Liver (tissue), 9 donors: ENCODE measurements around the gene PSMB8. TPM values are rescaled to one million over a fixed set of nuclear protein-coding genes. Genes with fewer than 3 reads are reported as not detected.

Experiments
- DNase-seq: peaks from one replicate; pipeline ENCODE4 v3.0.0-alpha.2; 2017; ENCODE audit warnings: low spot score
- H3K27ac ChIP-seq, 2 donors: one replicate each; pipeline ENCODE4 v1.7.0; 2013; ENCODE audit warnings: inconsistent platforms in 2 of 2, low read length in 2 of 2, control low read depth in 1 of 2, low read depth in 1 of 2, mild to moderate bottlenecking in 1 of 2
- H3K27me3 ChIP-seq, 4 donors: one replicate each; pipeline versions ENCODE4 v1.6.1 to v1.7.0; 2013; ENCODE audit warnings: low read length in 3 of 4, inconsistent platforms in 1 of 4, mild to moderate bottlenecking in 1 of 4, moderate library complexity in 1 of 4; ENCODE audit not compliant: control insufficient read depth in 4 of 4, insufficient read depth in 4 of 4
- H3K36me3 ChIP-seq, 4 donors: one replicate each; pipeline versions ENCODE4 v1.6.1 to v1.7.0; 2013; ENCODE audit warnings: low read length in 3 of 4, mild to moderate bottlenecking in 3 of 4, low read depth in 1 of 4, moderate library complexity in 1 of 4; ENCODE audit not compliant: control insufficient read depth in 4 of 4, insufficient read depth in 3 of 4
- H3K4me1 ChIP-seq, 4 donors: one replicate each; pipeline versions ENCODE4 v1.6.1 to v1.7.0; 2013; ENCODE audit warnings: low read length in 3 of 4, mild to moderate bottlenecking in 3 of 4, moderate library complexity in 1 of 4; ENCODE audit not compliant: control insufficient read depth in 4 of 4, insufficient read depth in 4 of 4
- H3K4me3 ChIP-seq, 3 donors: one replicate each; pipeline versions ENCODE4 v1.6.1 to v1.7.0; 2013; ENCODE audit warnings: low read length in 3 of 3, control low read depth in 1 of 3, low read depth in 1 of 3, mild to moderate bottlenecking in 1 of 3
- H3K9ac ChIP-seq, 2 donors: one replicate each; pipeline ENCODE4 v1.7.0; 2013; ENCODE audit warnings: low read length in 2 of 2, mild to moderate bottlenecking in 2 of 2, moderate library complexity in 2 of 2, control low read depth in 1 of 2, low read depth in 1 of 2
- H3K9me3 ChIP-seq, 4 donors: one replicate each; pipeline versions ENCODE4 v1.6.1 to v1.7.0; 2013; ENCODE audit warnings: low read length in 3 of 4; ENCODE audit not compliant: control insufficient read depth in 4 of 4
- ATF3 ChIP-seq: IDR thresholded peaks from 2 replicates; pipeline ENCODE4 v1.6.1; 2016; ENCODE audit warnings: antibody characterized with exemption
- CTCF ChIP-seq: fragments of 150-350 bp; IDR thresholded peaks from 2 replicates; pipeline ENCODE4 v1.5.1; 2017; ENCODE audit warnings: improper control_type of control experiment, low read depth, low read length; ENCODE audit not compliant: missing input control
- EGR1 ChIP-seq, 2 donors: IDR thresholded peaks; 2 replicates each; pipeline ENCODE4 v1.6.1; 2016 to 2018; ENCODE audit warnings: antibody characterized with exemption in 2 of 2, low read depth in 2 of 2
- FOXA1 ChIP-seq: IDR thresholded peaks from 2 replicates; pipeline ENCODE4 v1.6.1; 2016; ENCODE audit warnings: antibody characterized with exemption
- FOXA2 ChIP-seq: IDR thresholded peaks from 2 replicates; pipeline ENCODE4 v1.6.1; 2016; ENCODE audit warnings: antibody characterized with exemption
- GABPA ChIP-seq, 2 donors: IDR thresholded peaks in 1 of 2; conservative IDR thresholded peaks in 1 of 2; 2 replicates each; pipeline ENCODE4 v1.6.1; 2016; ENCODE audit warnings: antibody characterized with exemption in 2 of 2, mild to moderate bottlenecking in 1 of 2, moderate library complexity in 1 of 2
- HNF4A ChIP-seq, 2 donors: conservative IDR thresholded peaks; 2 replicates each; pipeline ENCODE4 v1.6.1; 2016; ENCODE audit warnings: antibody characterized with exemption in 2 of 2, mild to moderate bottlenecking in 2 of 2
- HNF4G ChIP-seq: IDR thresholded peaks from 2 replicates; pipeline ENCODE4 v1.6.1; 2016; ENCODE audit warnings: antibody characterized with exemption
- JUND ChIP-seq, 2 donors: IDR thresholded peaks; 2 replicates each; pipeline ENCODE4 v1.6.1; 2016; ENCODE audit warnings: antibody characterized with exemption in 2 of 2
- MAX ChIP-seq: IDR thresholded peaks from 2 replicates; pipeline ENCODE4 v1.6.1; 2016; ENCODE audit warnings: antibody characterized with exemption
- NR2F2 ChIP-seq: IDR thresholded peaks from 2 replicates; pipeline ENCODE4 v1.6.1; 2016; ENCODE audit warnings: antibody characterized with exemption
- RAD21 ChIP-seq, 2 donors: IDR thresholded peaks; 2 replicates each; pipeline ENCODE4 v1.6.1; 2016; ENCODE audit warnings: antibody characterized with exemption in 2 of 2, mild to moderate bottlenecking in 2 of 2
- REST ChIP-seq: IDR thresholded peaks from 2 replicates; pipeline ENCODE4 v1.6.1; 2016; ENCODE audit warnings: antibody characterized with exemption, mild to moderate bottlenecking
- RXRA ChIP-seq, 2 donors: IDR thresholded peaks; 2 replicates each; pipeline ENCODE4 v1.6.1; 2017 to 2018; ENCODE audit warnings: antibody characterized with exemption in 2 of 2, mild to moderate bottlenecking in 1 of 2
- SP1 ChIP-seq: IDR thresholded peaks from 2 replicates; pipeline ENCODE4 v1.6.1; 2018; ENCODE audit warnings: antibody characterized with exemption, mild to moderate bottlenecking
- TAF1 ChIP-seq: conservative IDR thresholded peaks from 2 replicates; pipeline ENCODE4 v1.6.1; 2016; ENCODE audit warnings: antibody characterized with exemption, mild to moderate bottlenecking
- YY1 ChIP-seq: IDR thresholded peaks from 2 replicates; pipeline ENCODE4 v1.6.1; 2016; ENCODE audit warnings: antibody characterized with exemption, mild to moderate bottlenecking
- ZBTB33 ChIP-seq: IDR thresholded peaks from 2 replicates; pipeline ENCODE4 v1.6.1; 2016; ENCODE audit warnings: antibody characterized with exemption
- WGBS: extraction: QIAGEN DNeasy Blood & Tissue Kit; methylation state at CpG from one replicate; pipeline ENCODE4 v1.1.7; 2013; 5-methylcytosine and 5-hydroxymethylcytosine counted together
- polyA plus RNA-seq, 2 donors: library from polyadenylated mRNA; stranded (reverse) in 1 of 2; unstranded in 1 of 2; fragments of 200-250 nt in 1 of 2; fragments of >200 nt in 1 of 2; fragmentation: Nextera tagmentation in 1 of 2; extraction: Ambion mirVana in 1 of 2; gene quantifications; one replicate each; pipeline versions ENCODE4 v1.2.1 to v1.2.3, GENCODE V29; 2013 to 2015
- total RNA-seq, 2 donors: library from RNA; depleted of rRNA; stranded (reverse); fragments of >200 nt; gene quantifications; one replicate each; pipeline ENCODE4 v1.2.3, GENCODE V29; 2014
- donor health status: healthy.
- donor health status: healthy.
- donor health status: healthy.
- donor health status: healthy.
- donor health status: healthy.

PSMB8 gene
- total and polyA plus RNA-seq, 4 donors: 19.9 to 75.1 (median 44.0) TPM

- H3K27ac ChIP-seq: no peak overlapping the region
- H3K4me3 ChIP-seq: no peak overlapping the region
- H3K4me1 ChIP-seq: peaks cover 0 to 4% (median 1%) of the 10 kb centered on the region in 4 donors
- WGBS: 24% methylated on average over 5 of the region's 5 CpGs
- TF ChIP-seq CTCF (no peak), EGR1 (IDR thresholded peaks at IDR 0.05; ENCODE audit: low read depth in 2 of 2) (no peak), HNF4G (no peak), ZBTB33 (no peak), SP1 (no peak), JUND (IDR thresholded peaks at IDR 0.05) (no peak), MAX (no peak), ATF3 (no peak), REST (no peak), NR2F2 (no peak), FOXA2 (no peak), TAF1 (no peak), RXRA (IDR thresholded peaks at IDR 0.05) (no peak), YY1 (no peak), GABPA (IDR thresholded peaks at IDR 0.05 in 1 of 2, conservative IDR thresholded peaks at IDR 0.05 in 1 of 2) (no peak), HNF4A (conservative IDR thresholded peaks at IDR 0.05) (no peak), FOXA1 (no peak), RAD21 (IDR thresholded peaks at IDR 0.05) (no peak)
- H3K9me3 ChIP-seq: no peaks in the 10 kb centered on the region
- no peak for DNase-seq
- no peaks in the 10 kb centered on the region for H3K36me3 ChIP-seq
- no peaks in the 10 kb centered on the region for H3K27me3 ChIP-seq
- no peak overlapping the region for H3K9ac ChIP-seq
Observed at GRCh38 chr6:32883789-32884188, 39.9 kb upstream of the PSMB8 start.
